ENCODE results near the gene CDH13. TPM values are rescaled to one million over a fixed set of nuclear protein-coding genes. Genes with fewer than 3 reads are reported as not detected.

Gene CDH13
- total and polyA plus RNA-seq, 2 donors (not counting 3 experiments of a cell fraction or from before 2014, with no cell fraction given): 96.6 to 124 TPM

DNA sequence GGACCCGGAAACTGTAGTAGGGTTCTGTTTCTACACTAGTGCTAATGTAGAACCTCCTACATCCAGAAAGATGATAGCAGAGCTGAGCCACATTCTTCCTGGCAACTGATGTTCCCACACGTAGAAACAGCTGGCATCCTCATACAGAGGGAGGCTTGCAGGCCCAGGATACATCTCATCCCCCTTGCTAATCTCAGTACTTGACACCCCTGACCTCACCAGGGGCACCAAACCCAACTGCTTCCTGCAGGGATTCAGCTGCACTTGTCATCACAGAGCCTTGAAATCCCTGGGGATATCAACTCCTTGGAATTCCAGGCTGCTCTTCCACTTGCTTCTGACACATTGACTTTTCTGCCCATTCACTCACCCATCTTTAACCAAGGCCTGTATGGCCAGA is 1105.8 kb downstream of the CDH13 start:
- no peak overlapping the region for H3K4me2 ChIP-seq (ENCODE audit: insufficient read depth, low read length)
- no TSS peak for BruUV-seq (replicated peaks)
- no peaks in the 10 kb centered on the region for H3K9me3 ChIP-seq (replicated peaks; ENCODE audit: control insufficient read depth, insufficient read depth, low read length)
- dilution Hi-C loops (cut with MboI; ENCODE audit: extremely low pct_ligation_motif_present, low sequenced_read_pairs): no loop called here
- FAIRE-seq (no peak), DNase-seq (ENCODE audit: low read depth, low spot score) (no peak)
- TF ChIP-seq, protein P1, sequence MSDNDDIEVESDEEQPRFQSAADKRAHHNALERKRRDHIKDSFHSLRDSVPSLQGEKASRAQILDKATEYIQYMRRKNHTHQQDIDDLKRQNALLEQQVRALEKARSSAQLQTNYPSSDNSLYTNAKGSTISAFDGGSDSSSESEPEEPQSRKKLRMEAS (IDR thresholded peaks at IDR 0.05; ENCODE audit: insufficient read depth, insufficient read length): no peak
- TF ChIP-seq EZH2 (IDR thresholded peaks at IDR 0.05; ENCODE audit: borderline replicate concordance, low read depth, low read length, severe bottlenecking): no peak
- no peaks in the 10 kb centered on the region for H3K27me3 ChIP-seq (ENCODE audit: control insufficient read depth in 2 of 2, insufficient read depth in 2 of 2, low read length in 2 of 2)
- no peaks in the 10 kb centered on the region for H4K20me1 ChIP-seq (replicated peaks; ENCODE audit: control insufficient read depth, extremely low read depth, insufficient read depth, low read length)
- CTCF ChIA-PET: no interaction called here
- H3K4me3 ChIP-seq (replicated peaks in 1 of 3; ENCODE audit: insufficient read depth in 1 of 3, low read depth in 1 of 3, low read length in 3 of 3): no peak overlapping the region
- no peak overlapping the region for H3K27ac ChIP-seq (ENCODE audit: insufficient read depth, low read depth, low read length)
- H3K36me3 ChIP-seq (ENCODE audit: control insufficient read depth in 2 of 2, extremely low read depth in 1 of 2, insufficient read depth in 2 of 2, low read length in 2 of 2): no peaks in the 10 kb centered on the region
- no peaks in the 10 kb centered on the region for H3K4me1 ChIP-seq (ENCODE audit: control insufficient read depth, extremely low read depth, insufficient read depth, low read length)
- no peaks in the 10 kb centered on the region for H3K9me1 ChIP-seq (replicated peaks; ENCODE audit: control insufficient read depth, extremely low read depth, insufficient read depth, low read length)
- H3K9ac ChIP-seq (replicated peaks; ENCODE audit: extremely low read depth, insufficient read depth, low read length): no peak overlapping the region
- intact Hi-C loops (cut with micrococcal nuclease): no loop called here
- POLR2A ChIA-PET: no interaction called here
- H2AFZ ChIP-seq (ENCODE audit: low read depth, low read length): no peak overlapping the region
- H3K79me2 ChIP-seq (ENCODE audit: control insufficient read depth, insufficient read depth, low read length): no peaks in the 10 kb centered on the region

DNA sequence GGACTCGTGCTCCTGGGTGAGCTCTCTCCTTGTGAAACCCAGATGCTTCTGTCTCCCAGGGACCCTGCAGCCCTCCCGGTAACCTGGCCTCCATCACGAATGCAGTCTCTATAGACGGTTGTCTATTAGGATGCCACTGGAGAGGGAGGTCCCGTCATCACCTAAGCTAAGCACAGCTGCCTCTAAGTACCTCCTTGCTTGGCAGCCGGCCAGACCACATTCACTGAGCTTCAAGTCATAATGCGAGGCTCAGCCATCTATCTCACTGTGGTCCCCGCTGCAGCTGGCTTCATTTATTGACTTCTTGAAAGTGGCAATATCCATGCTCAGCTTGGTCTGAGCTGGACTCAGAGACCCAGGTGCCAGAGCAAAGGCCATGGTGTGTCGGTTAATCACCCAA is 1106.5 kb downstream of the CDH13 start:
- H4K20me1 ChIP-seq (replicated peaks; ENCODE audit: control insufficient read depth, extremely low read depth, insufficient read depth, low read length): no peaks in the 10 kb centered on the region
- H3K4me3 ChIP-seq (replicated peaks in 1 of 3; ENCODE audit: insufficient read depth in 1 of 3, low read depth in 1 of 3, low read length in 3 of 3): no peak overlapping the region
- H3K4me1 ChIP-seq (ENCODE audit: control insufficient read depth, extremely low read depth, insufficient read depth, low read length): no peaks in the 10 kb centered on the region
- H3K4me2 ChIP-seq (ENCODE audit: insufficient read depth, low read length): no peak overlapping the region
- TF ChIP-seq JUN (IDR thresholded peaks at IDR 0.05; ENCODE audit: borderline replicate concordance, insufficient read depth, insufficient read length, low read depth): no peak
- TF ChIP-seq, protein P2, sequence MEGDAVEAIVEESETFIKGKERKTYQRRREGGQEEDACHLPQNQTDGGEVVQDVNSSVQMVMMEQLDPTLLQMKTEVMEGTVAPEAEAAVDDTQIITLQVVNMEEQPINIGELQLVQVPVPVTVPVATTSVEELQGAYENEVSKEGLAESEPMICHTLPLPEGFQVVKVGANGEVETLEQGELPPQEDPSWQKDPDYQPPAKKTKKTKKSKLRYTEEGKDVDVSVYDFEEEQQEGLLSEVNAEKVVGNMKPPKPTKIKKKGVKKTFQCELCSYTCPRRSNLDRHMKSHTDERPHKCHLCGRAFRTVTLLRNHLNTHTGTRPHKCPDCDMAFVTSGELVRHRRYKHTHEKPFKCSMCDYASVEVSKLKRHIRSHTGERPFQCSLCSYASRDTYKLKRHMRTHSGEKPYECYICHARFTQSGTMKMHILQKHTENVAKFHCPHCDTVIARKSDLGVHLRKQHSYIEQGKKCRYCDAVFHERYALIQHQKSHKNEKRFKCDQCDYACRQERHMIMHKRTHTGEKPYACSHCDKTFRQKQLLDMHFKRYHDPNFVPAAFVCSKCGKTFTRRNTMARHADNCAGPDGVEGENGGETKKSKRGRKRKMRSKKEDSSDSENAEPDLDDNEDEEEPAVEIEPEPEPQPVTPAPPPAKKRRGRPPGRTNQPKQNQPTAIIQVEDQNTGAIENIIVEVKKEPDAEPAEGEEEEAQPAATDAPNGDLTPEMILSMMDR (IDR thresholded peaks at IDR 0.05; ENCODE audit: extremely low read depth in 1 of 2, insufficient read depth in 1 of 2, low read depth in 1 of 2, low read length in 2 of 2): no peak
- TF ChIP-seq, protein P1 (IDR thresholded peaks at IDR 0.05; ENCODE audit: insufficient read depth, insufficient read length): no peak
- TF ChIP-seq MYC (IDR thresholded peaks at IDR 0.05; ENCODE audit: low read depth, low read length): no peak
- TF ChIP-seq EZH2 (IDR thresholded peaks at IDR 0.05; ENCODE audit: borderline replicate concordance, low read depth, low read length, severe bottlenecking): no peak
- no peak for TF ChIP-seq POLR2AphosphoS5 (IDR thresholded peaks at IDR 0.05; ENCODE audit: insufficient read depth, low read depth, low read length)
- TF ChIP-seq FOS (IDR thresholded peaks at IDR 0.05; ENCODE audit: borderline replicate concordance, insufficient read depth, low read length): no peak
- no peak for TF ChIP-seq GATA2 (IDR thresholded peaks at IDR 0.05; ENCODE audit: insufficient read depth, insufficient read length, low read depth, low read length)
- no peak for TF ChIP-seq POLR2A (IDR thresholded peaks at IDR 0.05; ENCODE audit: low read depth, low read length)
- H3K9me1 ChIP-seq (replicated peaks; ENCODE audit: control insufficient read depth, extremely low read depth, insufficient read depth, low read length): no peaks in the 10 kb centered on the region
- no TSS peak for BruUV-seq (replicated peaks)
- ChIA-PET CTCF (no interaction called here), POLR2A (no interaction called here)
- no peaks in the 10 kb centered on the region for H3K9me3 ChIP-seq (replicated peaks; ENCODE audit: control insufficient read depth, insufficient read depth, low read length)
- H2AFZ ChIP-seq (ENCODE audit: low read depth, low read length): no peak overlapping the region
- intact Hi-C loops (cut with micrococcal nuclease): no loop called here
- no peaks in the 10 kb centered on the region for H3K27me3 ChIP-seq (ENCODE audit: control insufficient read depth in 2 of 2, insufficient read depth in 2 of 2, low read length in 2 of 2)
- H3K27ac ChIP-seq (ENCODE audit: insufficient read depth, low read depth, low read length): no peak overlapping the region
- no peaks in the 10 kb centered on the region for H3K79me2 ChIP-seq (ENCODE audit: control insufficient read depth, insufficient read depth, low read length)
- H3K9ac ChIP-seq (replicated peaks; ENCODE audit: extremely low read depth, insufficient read depth, low read length): no peak overlapping the region
- DNase-seq (ENCODE audit: low read depth, low spot score) (no peak), FAIRE-seq (no peak)
- dilution Hi-C loops (cut with MboI; ENCODE audit: extremely low pct_ligation_motif_present, low sequenced_read_pairs): no loop called here
- H3K36me3 ChIP-seq (ENCODE audit: control insufficient read depth in 2 of 2, extremely low read depth in 1 of 2, insufficient read depth in 2 of 2, low read length in 2 of 2): no peaks in the 10 kb centered on the region

Measured in endothelial cell of umbilical vein (primary cell).